Posterior cingulate gyrus (tissue), 11 donors: ENCODE measurements around the gene NEO1.

ENCODE experiments used
- DNase-seq, 10 donors: peaks; one replicate each; pipeline versions ENCODE4 v3.0.0 to v3.0.0-alpha.2; 2020 to 2021; ENCODE audit warnings: mixed read lengths in 3 of 10
- intact Hi-C: fragments of 100-400 bp; cut with DNase I; formaldehyde crosslinking; loops from one replicate; pipeline ENCODE4 v1.15.1; 2023

Gene NEO1

GRCh38 chr15:73338606-73339374, 286.5 kb downstream of the NEO1 start:
- DNase-seq: peak in 3 of 10 donors; percentile 32 to 57 (median 54)
- intact Hi-C loops: no loop called here

- peak in 1 of 10 donors; percentile 26 for DNase-seq
- intact Hi-C loops: no loop called here
These were observed 288.4 kb downstream of the NEO1 start for GRCh38 chr15:73340502-73341192.

GRCh38 chr15:73341886-73342600, 289.8 kb downstream of the NEO1 start:
- intact Hi-C loops: no loop called here
- DNase-seq: peak in 1 of 10 donors; percentile 23

GRCh38 chr15:73344056-73344455, 291.8 kb downstream of the NEO1 start:
- intact Hi-C loops: no loop called here
- no peak for DNase-seq

DNA sequence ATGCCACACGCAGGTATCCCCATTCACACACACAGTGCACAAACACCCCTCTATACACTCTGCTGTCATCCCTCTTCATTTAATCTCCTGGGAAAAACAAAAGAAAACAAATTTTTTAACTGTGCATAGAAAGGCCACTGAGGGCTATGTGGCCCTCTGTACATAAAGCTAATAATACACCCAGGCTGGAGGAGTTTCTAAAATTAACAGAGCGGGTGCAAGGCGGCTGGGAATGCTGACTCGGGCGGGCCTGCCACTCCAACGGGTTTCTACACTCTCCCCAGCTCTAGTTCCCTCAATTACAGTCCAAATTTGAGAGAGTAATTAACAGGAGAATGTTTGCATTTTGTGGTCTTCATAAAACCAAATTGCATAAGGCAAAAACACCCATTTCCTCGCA, 293.4 kb downstream of the NEO1 start:
- intact Hi-C loops: no loop called here
- no peak for DNase-seq

DNA sequence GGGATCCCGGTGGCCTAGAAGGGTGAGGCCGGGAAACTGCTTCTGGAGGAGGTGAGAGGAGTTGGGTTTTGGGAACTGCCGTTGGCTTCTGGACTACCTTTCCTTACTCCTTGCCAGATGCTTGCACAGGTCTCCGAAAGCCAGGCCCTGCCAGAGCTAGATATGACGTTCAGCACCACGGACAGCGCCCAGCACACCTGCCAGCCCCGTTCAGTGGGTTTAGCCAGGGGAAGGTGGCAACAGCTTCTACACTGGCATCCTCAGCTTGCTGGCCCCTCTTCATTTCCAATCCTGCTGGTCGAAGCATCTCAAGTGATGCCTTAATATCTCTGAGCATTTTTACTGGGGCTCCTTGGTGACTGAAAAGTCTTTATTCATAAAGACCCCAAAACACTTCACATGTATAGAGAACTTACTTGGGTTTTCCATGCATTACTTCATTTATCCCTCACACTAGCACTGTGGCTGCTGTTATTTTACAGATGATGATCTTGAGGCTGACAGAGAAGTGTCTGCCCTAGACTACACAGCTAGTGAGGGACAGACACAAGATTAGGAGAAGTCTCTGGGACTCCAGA, 294.6 kb downstream of the NEO1 start:
- DNase-seq: no peak
- intact Hi-C loops: no loop called here

DNA sequence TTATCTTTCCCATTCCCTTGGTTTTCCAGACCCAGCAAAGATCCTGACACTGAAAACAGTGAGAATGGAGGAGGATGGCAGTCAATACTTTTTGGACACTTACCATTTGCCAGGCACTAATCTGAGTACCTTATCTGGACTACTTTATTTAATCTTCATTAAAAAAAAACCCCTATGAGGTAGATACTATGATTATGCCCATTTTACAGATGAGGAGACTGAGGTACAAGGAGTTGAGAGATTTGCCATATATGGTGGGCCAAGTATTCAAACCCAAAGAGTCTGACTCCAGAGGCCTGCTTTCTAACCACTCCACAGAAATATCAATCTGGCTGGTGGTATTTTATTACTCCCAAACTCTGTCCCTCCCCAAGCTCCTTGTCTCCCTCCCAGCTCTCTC, 296.9 kb downstream of the NEO1 start:
- intact Hi-C loops: no loop called here
- no peak for DNase-seq

DNA sequence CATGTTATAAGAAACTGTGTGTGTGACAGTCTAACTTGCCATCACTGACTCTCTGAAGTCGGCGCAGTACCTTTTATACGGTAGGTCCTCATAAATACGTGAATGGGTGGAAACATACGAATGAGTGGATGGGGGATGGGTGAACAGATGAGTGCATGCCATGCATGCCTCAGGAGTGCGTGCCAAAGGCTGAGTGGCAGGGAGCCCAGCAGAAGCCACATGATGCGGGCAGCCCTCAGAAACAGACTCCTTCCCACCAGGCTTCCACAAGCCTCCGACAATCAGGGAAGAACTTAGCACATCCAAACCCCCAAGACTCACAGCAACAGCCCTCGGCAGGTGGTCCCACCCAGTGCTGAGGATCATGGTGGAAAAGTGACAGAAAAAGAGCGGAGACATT, 299.8 kb downstream of the NEO1 start:
- DNase-seq: peak in 7 of 10 donors; percentile 26 to 88 (median 29)
- intact Hi-C loops: no loop called here

DNA sequence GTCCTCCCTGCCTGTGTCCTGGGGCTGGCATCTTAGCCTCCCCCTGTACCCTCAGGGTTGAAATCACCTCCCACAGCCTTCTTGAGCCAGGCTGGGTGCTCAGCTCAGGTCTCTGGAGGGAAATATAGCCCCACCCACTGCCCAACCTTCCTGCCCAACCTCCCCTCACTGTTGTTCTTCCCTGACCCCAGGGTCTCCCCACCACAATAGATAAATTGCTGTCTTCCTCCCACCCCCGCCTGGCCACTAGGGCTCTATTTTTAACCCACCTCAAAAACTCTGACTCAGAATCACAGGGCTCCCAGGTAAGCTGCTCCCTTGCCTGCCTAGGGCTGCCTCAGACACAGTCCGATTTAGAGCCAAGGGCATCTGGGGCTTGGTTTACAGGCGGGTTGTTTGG, 301.5 kb downstream of the NEO1 start:
- intact Hi-C loops: no loop called here
- no peak for DNase-seq

DNA sequence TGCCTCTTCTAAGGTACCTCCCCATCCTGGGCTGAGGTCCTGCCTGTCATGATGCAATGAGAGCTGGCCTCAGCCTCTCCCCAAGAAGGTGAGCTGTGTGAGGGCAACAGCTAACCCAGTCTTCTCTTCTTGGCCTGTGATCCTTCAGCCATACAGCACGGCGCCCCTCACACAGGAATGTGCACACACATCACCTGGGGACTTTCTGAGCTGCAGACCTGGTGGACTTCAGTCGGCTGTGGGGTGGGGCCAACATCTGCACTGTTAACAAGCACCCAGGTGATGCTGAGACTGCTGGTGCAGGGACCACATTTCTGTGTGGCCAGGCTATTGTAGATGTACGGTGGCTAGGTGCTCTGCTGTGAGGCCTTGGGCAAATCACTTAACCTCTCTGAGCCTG, 302.0 kb downstream of the NEO1 start:
- DNase-seq: peak in 1 of 10 donors; percentile 50
- intact Hi-C loops: no loop called here
